H9 (cell line): ENCODE results near the gene CLASP2. TPM values are rescaled to one million over a fixed set of nuclear protein-coding genes. Genes with fewer than 3 reads are reported as not detected.

ENCODE experiments used
- DNase-seq: peaks from one replicate; pipeline ENCODE4 v3.0.0-alpha.2; 2017
- H2AFZ ChIP-seq: one replicate; pipeline ENCODE4 v1.6.1; 2013; ENCODE audit warnings: mild to moderate bottlenecking, low read length, control low read depth, moderate library complexity
- H2AK5ac ChIP-seq: 2 replicates; pipeline ENCODE4 v1.6.1; 2013; ENCODE audit warnings: low read length, control low read depth, mixed read lengths; ENCODE audit not compliant: insufficient read length
- H2BK120ac ChIP-seq: one replicate; pipeline ENCODE4 v1.6.1; 2013; ENCODE audit warnings: low read depth, mild to moderate bottlenecking, low read length, control low read depth, inconsistent platforms; ENCODE audit not compliant: poor library complexity, severe bottlenecking
- H2BK12ac ChIP-seq: 2 replicates; pipeline ENCODE4 v1.6.1; 2013; ENCODE audit warnings: low read length, control low read depth, mixed read lengths, low read depth; ENCODE audit not compliant: insufficient read length
- H2BK15ac ChIP-seq: 2 replicates; pipeline ENCODE4 v1.6.1; 2013; ENCODE audit warnings: low read depth, low read length, control low read depth
- H2BK20ac ChIP-seq: one replicate; pipeline ENCODE4 v1.6.1; 2013; ENCODE audit warnings: low read depth, mild to moderate bottlenecking, low read length, control low read depth, inconsistent platforms; ENCODE audit not compliant: poor library complexity, severe bottlenecking
- H2BK5ac ChIP-seq: 2 replicates; pipeline ENCODE4 v1.6.1; 2013; ENCODE audit warnings: low read length, control low read depth, mixed read lengths; ENCODE audit not compliant: insufficient read length
- H3K14ac ChIP-seq: 2 replicates; pipeline ENCODE4 v1.6.1; 2013; ENCODE audit warnings: low read length, control low read depth; ENCODE audit not compliant: insufficient read depth
- H3K18ac ChIP-seq: 2 replicates; pipeline ENCODE4 v1.6.1; 2013; ENCODE audit warnings: low read depth, mild to moderate bottlenecking, mixed read lengths, low read length, control low read depth; ENCODE audit not compliant: insufficient read length
- H3K23ac ChIP-seq: 2 replicates; pipeline ENCODE4 v1.6.1; 2013; ENCODE audit warnings: low read length, control low read depth, mixed read lengths, low read depth; ENCODE audit not compliant: insufficient read length
- H3K23me2 ChIP-seq: 2 replicates; pipeline ENCODE4 v1.6.1; 2013; ENCODE audit warnings: low read depth, mild to moderate bottlenecking, mixed read lengths, low read length, control low read depth; ENCODE audit not compliant: insufficient read length, poor library complexity, severe bottlenecking
- H3K27ac ChIP-seq: 2 replicates; pipeline ENCODE4 v1.5.1; 2013; ENCODE audit warnings: low read length, control low read depth, mixed read lengths, low read depth; ENCODE audit not compliant: insufficient read length
- H3K27me3 ChIP-seq: 2 replicates; pipeline ENCODE4 v1.6.1; 2013; ENCODE audit warnings: low read length, control low read depth, inconsistent platforms; ENCODE audit not compliant: insufficient read depth
- H3K4ac ChIP-seq: 2 replicates; pipeline ENCODE4 v1.6.1; 2013; ENCODE audit warnings: low read depth, mild to moderate bottlenecking, control low read depth, inconsistent platforms, low read length, moderate library complexity
- H3K4me1 ChIP-seq: 2 replicates; pipeline ENCODE4 v1.6.1; 2013; ENCODE audit warnings: low read length, control low read depth, inconsistent platforms; ENCODE audit not compliant: insufficient read depth
- H3K4me2 ChIP-seq: 2 replicates; pipeline ENCODE4 v1.6.1; 2013; ENCODE audit warnings: low read length, control low read depth, mixed read lengths; ENCODE audit not compliant: insufficient read length, insufficient read depth
- H3K56ac ChIP-seq: 2 replicates; pipeline ENCODE4 v1.6.1; 2013; ENCODE audit warnings: low read depth, mild to moderate bottlenecking, mixed read lengths, low read length, control low read depth; ENCODE audit not compliant: insufficient read length
- H3K79me1 ChIP-seq: 2 replicates; pipeline ENCODE4 v1.6.1; 2013; ENCODE audit warnings: low read depth, mild to moderate bottlenecking, moderate library complexity, low read length, control low read depth, inconsistent platforms; ENCODE audit not compliant: insufficient read depth, poor library complexity, severe bottlenecking
- H3K79me2 ChIP-seq: 2 replicates; pipeline ENCODE4 v1.6.1; 2013; ENCODE audit warnings: low read length, control low read depth, inconsistent platforms; ENCODE audit not compliant: insufficient read depth
- H3K9ac ChIP-seq: 2 replicates; pipeline ENCODE4 v1.6.1; 2013; ENCODE audit warnings: low read length, control low read depth, mixed read lengths; ENCODE audit not compliant: insufficient read length; ENCODE audit errors: extremely low read depth
- H3K9me3 ChIP-seq: one replicate; pipeline ENCODE4 v1.6.1; 2013; ENCODE audit warnings: low read depth, low read length, inconsistent platforms; ENCODE audit not compliant: control insufficient read depth
- H3T11ph ChIP-seq: one replicate; pipeline ENCODE4 v1.6.1; 2013; ENCODE audit warnings: mild to moderate bottlenecking, low read length, control low read depth, inconsistent platforms
- H4K20me1 ChIP-seq: one replicate; pipeline ENCODE4 v1.6.1; 2013; ENCODE audit not compliant: control insufficient read depth, insufficient read length, insufficient read depth
- H4K5ac ChIP-seq: 2 replicates; pipeline ENCODE4 v1.6.1; 2013; ENCODE audit warnings: low read depth, mild to moderate bottlenecking, mixed read lengths, low read length, control low read depth; ENCODE audit not compliant: insufficient read length
- H4K8ac ChIP-seq: replicated peaks from 2 replicates; pipeline ENCODE4 v1.6.1; 2013; ENCODE audit warnings: low read length, control low read depth, mixed read lengths, low read depth; ENCODE audit not compliant: insufficient read length
- H4K91ac ChIP-seq: 2 replicates; pipeline ENCODE4 v1.6.1; 2013; ENCODE audit warnings: low read depth, mild to moderate bottlenecking, moderate library complexity, mixed read lengths, low read length, control low read depth; ENCODE audit not compliant: insufficient read length
- H3K27ac Mint-ChIP-seq, 3 experiments: 2 replicates in 2 of 3; 3 replicates in 1 of 3; pipeline ENCODE4 v1.8.0; 2020 to 2021; ENCODE audit warnings: mixed read lengths in 3 of 3, mild to moderate bottlenecking in 1 of 3, moderate library complexity in 1 of 3
- H3K27me3 Mint-ChIP-seq: 2 replicates; pipeline ENCODE4 v1.8.0; 2021; ENCODE audit warnings: low read depth, mild to moderate bottlenecking, moderate library complexity, mixed read lengths
- H3K36me3 Mint-ChIP-seq, 3 experiments: 2 replicates in 2 of 3; 3 replicates in 1 of 3; pipeline ENCODE4 v1.8.0; 2020 to 2021; ENCODE audit warnings: low read depth in 3 of 3, mixed read lengths in 3 of 3; ENCODE audit not compliant: insufficient read depth in 1 of 3
- H3K4me1 Mint-ChIP-seq, 2 experiments: 2 replicates each; pipeline ENCODE4 v1.8.0; 2020; ENCODE audit warnings: mixed read lengths in 2 of 2
- H3K4me3 Mint-ChIP-seq, 2 experiments: 2 replicates in 1 of 2; 3 replicates in 1 of 2; pipeline ENCODE4 v1.8.0; 2020 to 2021; ENCODE audit warnings: mild to moderate bottlenecking in 2 of 2, mixed read lengths in 2 of 2, moderate library complexity in 1 of 2
- H3K9me3 Mint-ChIP-seq, 2 experiments: 2 replicates in 1 of 2; 3 replicates in 1 of 2; pipeline ENCODE4 v1.8.0; 2020; ENCODE audit warnings: mild to moderate bottlenecking in 2 of 2, mixed read lengths in 2 of 2, moderate library complexity in 1 of 2
- CTCF ChIP-seq: fragments of 200-600 bp; sonication (generic); conservative IDR thresholded peaks from 3 replicates; pipeline ENCODE4 v1.8.0; 2021; ENCODE audit warnings: antibody characterized with exemption, mild to moderate bottlenecking
- total RNA-seq: library from RNA; stranded (reverse); gene quantifications from 2 replicates; pipeline ENCODE4 v1.2.1, GENCODE V29; 2021

Gene CLASP2
- total RNA-seq, 1 experiment from 2014 or later, result 60.5 TPM

GRCh38 chr3:33537133-33537532 lies 180.9 kb downstream of the CLASP2 start:
- peaks cover 0 to 3% of the 10 kb centered on the region in 2 experiments; a peak in 1 of 4 replicates for H3K4me1 Mint-ChIP-seq
- Histone ChIP-seq H3K79me2 (no peaks in the 10 kb centered on the region), H2BK20ac (no peak overlapping the region), H3K18ac (no peak overlapping the region), H3K9ac (no peak overlapping the region), H4K91ac (no peak overlapping the region), H4K20me1 (no peaks in the 10 kb centered on the region), H3K4me2 (no peak overlapping the region), H3K4ac (no peak overlapping the region), H3K79me1 (no peaks in the 10 kb centered on the region), H4K8ac (no peak overlapping the region), H3K27me3 (no peaks in the 10 kb centered on the region), H4K5ac (no peak overlapping the region), H2BK120ac (no peak overlapping the region), H3K4me1 (no peaks in the 10 kb centered on the region), H3K14ac (no peak overlapping the region), H3K27ac (no peak overlapping the region), H3K23me2 (no peaks in the 10 kb centered on the region), H2BK15ac (no peak overlapping the region), H3K56ac (no peak overlapping the region), H3T11ph (no peak overlapping the region), H3K9me3 (no peaks in the 10 kb centered on the region), H2AFZ (no peak overlapping the region), H3K23ac (no peak overlapping the region), H2AK5ac (no peak overlapping the region), H2BK12ac (no peak overlapping the region), H2BK5ac (no peak overlapping the region)
- H3K9me3 Mint-ChIP-seq, result no peaks in the 10 kb centered on the region
- TF ChIP-seq CTCF, result no peak
- H3K27ac Mint-ChIP-seq, result no peak overlapping the region
- peaks cover 8 to 43% (median 40%) of the 10 kb centered on the region in 3 experiments; a peak in 6 of 7 replicates for H3K36me3 Mint-ChIP-seq
- no peaks in the 10 kb centered on the region for H3K27me3 Mint-ChIP-seq
- no peak overlapping the region for H3K4me3 Mint-ChIP-seq
- DNase-seq, result no peak
